ENCODE data around the gene CZIB.

- TF ChIP-seq POLR2AphosphoS5 (IDR thresholded peaks at IDR 0.05; ENCODE audit: low read depth, low read length) (no peak), TAF1 (IDR thresholded peaks at IDR 0.05; ENCODE audit: borderline replicate concordance, insufficient read depth, low read length) (no peak)
Measured at GRCh38 chr1:53189061-53189460, 31.4 kb downstream of the CZIB start.

Data from PFSK-1 (cell line).